A673 (cell line): ENCODE data around the gene PRICKLE1. TPM values are rescaled to one million over a fixed set of nuclear protein-coding genes. Genes with fewer than 3 reads are reported as not detected.

Source experiments
- BruUV-seq: library from RNA; stranded (reverse); fragments of 400-500 nt; replicated peaks from 2 replicates; lab custom pipeline; 2021; lab: Mats Ljungman, UMichigan
- CTCF ChIA-PET: fragments of 300-600 bp; sonication (Branson Sonifier 250); formaldehyde crosslinking; loops from one replicate; lab custom pipeline; 2022; ENCODE audit warnings: antibody characterized with exemption; lab: Charles Lee
- POLR2A ChIA-PET: fragments of 300-600 bp; sonication (Branson Sonifier 250); formaldehyde crosslinking; loops from one replicate; lab custom pipeline; 2022; ENCODE audit warnings: antibody characterized with exemption; ENCODE audit not compliant: low non-redundant PET; lab: Charles Lee
- DNase-seq: peaks from one replicate; pipeline ENCODE4 v3.0.0-alpha.2; 2015; ENCODE audit warnings: low spot score
- H3K27ac ChIP-seq: fragments of 200-600 bp; sonication (generic); 2 replicates; pipeline ENCODE4 v1.5.1; 2016; ENCODE audit warnings: mixed run types, low read depth, mild to moderate bottlenecking, mixed read lengths, antibody characterized with exemption, low read length; ENCODE audit not compliant: poor library complexity, severe bottlenecking
- H3K27me3 ChIP-seq: fragments of 200-600 bp; sonication (generic); replicated peaks from 2 replicates; pipeline ENCODE4 v1.6.1; 2017; ENCODE audit warnings: mixed run types, low read depth, mild to moderate bottlenecking, mixed read lengths, antibody characterized with exemption, low read length; ENCODE audit not compliant: insufficient read depth, poor library complexity
- H3K36me3 ChIP-seq: fragments of 200-600 bp; sonication (generic); 2 replicates; pipeline ENCODE4 v1.6.1; 2016; ENCODE audit warnings: mixed run types, mild to moderate bottlenecking, mixed read lengths, antibody characterized with exemption, low read length; ENCODE audit not compliant: insufficient read depth, poor library complexity, severe bottlenecking
- H3K4me1 ChIP-seq: fragments of 200-600 bp; sonication (generic); 2 replicates; pipeline ENCODE4 v1.6.1; 2017; ENCODE audit warnings: mixed run types, mild to moderate bottlenecking, mixed read lengths, antibody characterized with exemption, low read length; ENCODE audit not compliant: insufficient read depth, poor library complexity, severe bottlenecking
- H3K4me3 ChIP-seq: fragments of 200-600 bp; sonication (generic); 2 replicates; pipeline ENCODE4 v1.5.1; 2016; ENCODE audit warnings: low read depth, mixed run types, mild to moderate bottlenecking, mixed read lengths, low read length; ENCODE audit not compliant: poor library complexity, severe bottlenecking
- H3K9me3 ChIP-seq: fragments of 200-600 bp; sonication (generic); 2 replicates; pipeline ENCODE4 v1.6.1; 2016; ENCODE audit warnings: mixed run types, low read depth, mild to moderate bottlenecking, mixed read lengths, antibody characterized with exemption, low read length; ENCODE audit not compliant: poor library complexity, severe bottlenecking
- EZH2 ChIP-seq: fragments of 200-600 bp; sonication (generic); IDR thresholded peaks from 2 replicates; pipeline ENCODE4 v1.6.1; 2017; ENCODE audit warnings: borderline replicate concordance, low read depth, mild to moderate bottlenecking, mixed read lengths, antibody characterized with exemption, low read length; ENCODE audit not compliant: poor library complexity, severe bottlenecking
- intact Hi-C: fragments of 100-400 bp; cut with micrococcal nuclease; formaldehyde crosslinking; loops from one replicate; pipeline ENCODE4 v1.10.0; 2022; ENCODE audit not compliant: unreplicated experiment
- total RNA-seq: library from RNA; stranded (reverse); gene quantifications from 2 replicates; pipeline ENCODE4 v1.2.3, GENCODE V29; 2021
- TF ChIP-seq, protein P1 (sequence below): fragments of 300-800, 200-600 bp; sonication (generic); conservative IDR thresholded peaks from 2 replicates; pipeline ENCODE4 v1.5.1; 2017; ENCODE audit warnings: low read depth, mild to moderate bottlenecking, antibody characterized with exemption, low read length, moderate library complexity, mixed read lengths

Gene PRICKLE1
- total RNA-seq, 1 experiment from 2014 or later = 1.1 TPM

DNA sequence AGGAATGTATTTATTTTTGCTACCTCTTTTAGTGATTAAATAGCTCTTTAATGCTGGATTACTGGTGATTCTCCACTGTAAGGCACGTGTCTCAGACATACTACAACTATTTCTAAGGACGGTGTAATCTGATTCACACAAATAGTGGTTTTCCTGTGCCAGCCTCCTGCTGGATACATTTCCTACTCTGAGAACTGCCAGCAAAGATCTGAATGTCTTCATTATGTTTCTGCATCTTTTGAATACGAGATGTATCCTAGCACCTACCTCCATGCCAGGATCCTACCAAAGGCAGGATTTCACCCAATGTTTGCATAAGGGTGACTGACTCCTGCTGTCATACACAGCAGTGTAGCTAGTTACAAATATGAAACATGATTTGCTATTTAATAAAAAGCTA lies 120.6 kb downstream of the PRICKLE1 start:
- Histone ChIP-seq H3K27me3 (no peaks in the 10 kb centered on the region), H3K36me3 (no peaks in the 10 kb centered on the region), H3K9me3 (no peaks in the 10 kb centered on the region), H3K4me1 (peaks cover 27% of the 10 kb centered on the region), H3K27ac (no peak overlapping the region), H3K4me3 (no peak overlapping the region)
- ChIA-PET POLR2A (no interaction called here), CTCF (no interaction called here)
- DNase-seq = peak; percentile 47
- no TSS peak for BruUV-seq
- no peak for TF ChIP-seq EZH2
- TF ChIP-seq, protein P1, sequence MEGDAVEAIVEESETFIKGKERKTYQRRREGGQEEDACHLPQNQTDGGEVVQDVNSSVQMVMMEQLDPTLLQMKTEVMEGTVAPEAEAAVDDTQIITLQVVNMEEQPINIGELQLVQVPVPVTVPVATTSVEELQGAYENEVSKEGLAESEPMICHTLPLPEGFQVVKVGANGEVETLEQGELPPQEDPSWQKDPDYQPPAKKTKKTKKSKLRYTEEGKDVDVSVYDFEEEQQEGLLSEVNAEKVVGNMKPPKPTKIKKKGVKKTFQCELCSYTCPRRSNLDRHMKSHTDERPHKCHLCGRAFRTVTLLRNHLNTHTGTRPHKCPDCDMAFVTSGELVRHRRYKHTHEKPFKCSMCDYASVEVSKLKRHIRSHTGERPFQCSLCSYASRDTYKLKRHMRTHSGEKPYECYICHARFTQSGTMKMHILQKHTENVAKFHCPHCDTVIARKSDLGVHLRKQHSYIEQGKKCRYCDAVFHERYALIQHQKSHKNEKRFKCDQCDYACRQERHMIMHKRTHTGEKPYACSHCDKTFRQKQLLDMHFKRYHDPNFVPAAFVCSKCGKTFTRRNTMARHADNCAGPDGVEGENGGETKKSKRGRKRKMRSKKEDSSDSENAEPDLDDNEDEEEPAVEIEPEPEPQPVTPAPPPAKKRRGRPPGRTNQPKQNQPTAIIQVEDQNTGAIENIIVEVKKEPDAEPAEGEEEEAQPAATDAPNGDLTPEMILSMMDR = no peak
- intact Hi-C loops = no loop called here

DNA sequence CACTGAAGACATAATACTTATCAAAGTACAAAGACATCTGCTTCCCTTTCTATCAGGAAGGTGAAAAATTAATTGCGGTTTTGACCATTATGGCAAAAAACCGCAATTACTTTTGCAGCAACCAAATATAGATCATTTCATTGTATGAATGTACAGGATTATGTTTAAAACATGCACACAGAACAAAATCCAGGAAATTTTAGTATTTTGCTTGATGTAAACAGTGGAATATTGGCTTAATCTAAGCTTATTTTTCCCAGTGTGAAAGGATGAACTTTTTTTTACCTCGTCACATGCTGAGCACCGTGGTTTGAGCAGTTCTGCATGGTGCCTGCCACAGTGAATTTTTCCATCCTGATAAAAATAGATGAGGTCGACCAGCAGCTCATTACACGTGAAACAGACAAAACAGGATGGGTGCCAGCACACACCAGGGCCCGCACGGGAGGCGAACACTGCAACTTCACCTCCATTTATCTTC lies 121.2 kb downstream of the PRICKLE1 start:
- ChIA-PET POLR2A (no interaction called here), CTCF (no interaction called here)
- Histone ChIP-seq H3K27me3 (no peaks in the 10 kb centered on the region), H3K9me3 (no peaks in the 10 kb centered on the region), H3K36me3 (no peaks in the 10 kb centered on the region), H3K4me1 (peaks cover 27% of the 10 kb centered on the region), H3K27ac (no peak overlapping the region), H3K4me3 (no peak overlapping the region)
- intact Hi-C loops = no loop called here
- BruUV-seq = no TSS peak
- peak; percentile 12 for DNase-seq
- TF ChIP-seq EZH2 = no peak
- TF ChIP-seq, protein P1 = no peak

DNA sequence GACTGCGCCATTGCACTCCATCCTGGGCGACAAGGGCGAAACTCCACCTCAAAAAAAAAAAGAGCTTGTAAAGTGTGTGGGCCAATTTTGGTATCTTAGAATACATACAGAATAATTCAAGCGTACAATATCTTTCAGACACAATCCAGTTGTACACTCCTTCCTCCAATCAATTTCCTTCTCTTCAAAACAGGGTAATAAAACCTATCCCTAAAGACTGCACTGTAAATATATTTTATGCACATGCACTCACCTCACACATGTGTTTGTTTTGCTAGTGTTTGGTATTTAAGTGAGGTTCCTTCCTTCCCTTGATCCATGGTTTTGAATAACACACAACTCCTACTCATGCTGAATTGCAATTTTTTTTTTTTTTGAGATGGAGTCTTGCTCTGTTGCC lies 125.9 kb downstream of the PRICKLE1 start:
- BruUV-seq = no TSS peak
- no peak for TF ChIP-seq EZH2
- TF ChIP-seq, protein P1 = no peak
- Histone ChIP-seq H3K9me3 (no peaks in the 10 kb centered on the region), H3K27me3 (no peaks in the 10 kb centered on the region), H3K27ac (no peak overlapping the region), H3K4me3 (no peak overlapping the region), H3K36me3 (no peaks in the 10 kb centered on the region), H3K4me1 (peaks cover 6% of the 10 kb centered on the region)
- intact Hi-C loops = no loop called here
- POLR2A ChIA-PET = no interaction called here
- DNase-seq = no peak
- CTCF ChIA-PET = no interaction called here
